ENCODE measurements around the gene DUOX1.
"Not testable (repeated sequence)": the region's sequence is repeated elsewhere in the genome, so short reads cannot be mapped to it uniquely, and the experiment has no call there.

DUOX1 gene

DNA sequence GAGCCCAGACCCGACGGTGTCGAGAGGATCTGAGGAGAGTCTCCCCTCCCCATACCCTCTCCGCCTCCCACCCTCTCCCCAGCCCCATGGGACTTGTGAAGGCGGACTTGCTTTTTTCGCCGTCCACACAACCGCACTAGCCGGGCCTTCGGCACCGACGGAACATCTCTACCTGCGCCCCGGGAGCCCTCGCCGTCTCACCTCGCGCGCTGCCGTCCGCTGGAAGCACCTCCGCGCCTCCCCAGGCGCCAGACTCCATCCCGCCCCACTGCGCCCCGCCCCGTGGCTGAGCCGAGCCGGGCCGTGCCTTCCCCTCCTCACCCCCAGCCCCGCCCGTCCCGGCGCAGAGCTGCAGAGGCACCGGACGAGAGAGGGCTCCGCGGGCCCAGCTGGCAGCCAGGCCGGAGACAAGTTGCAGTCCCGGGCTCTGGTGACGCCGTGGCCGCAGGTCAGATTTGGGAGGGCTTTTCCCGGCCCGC lies at the start of gene DUOX1, which contains the start of gene DUOXA1:
Gene DUOX1, plus strand, starts transcription at position 344 of the 479 bp plus-strand sequence. CDS start 1,973 bp downstream, outside the sequence.
Gene DUOXA1, minus strand, starts transcription at position 229 of the 479 bp plus-strand sequence. CDS start 6,865 bp downstream, outside the sequence.
- DNase-seq (ENCODE audit: low read depth): no peak

DNA sequence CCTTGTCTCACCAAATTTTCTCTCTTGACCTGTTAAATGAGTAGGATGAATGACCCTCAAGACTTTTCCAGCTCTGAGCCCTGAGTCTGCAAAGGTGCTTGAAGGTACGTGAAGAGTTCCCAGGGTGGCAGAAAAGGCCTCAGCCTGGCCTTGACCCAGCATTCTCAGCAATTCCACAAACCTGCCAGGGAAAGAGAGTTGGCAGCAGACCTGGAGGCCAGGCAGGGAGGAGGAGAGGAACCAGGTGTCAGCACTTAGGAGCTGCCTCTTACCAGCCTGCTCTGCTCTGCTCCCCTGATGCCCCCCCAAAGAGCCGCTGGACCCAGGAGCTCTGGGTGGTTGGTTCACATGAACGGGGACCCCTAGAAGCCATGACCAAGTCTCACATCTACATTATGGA lies 49.2 kb upstream of the DUOX1 start:
- DNase-seq (ENCODE audit: low read depth): not testable (repeated sequence)

DNA sequence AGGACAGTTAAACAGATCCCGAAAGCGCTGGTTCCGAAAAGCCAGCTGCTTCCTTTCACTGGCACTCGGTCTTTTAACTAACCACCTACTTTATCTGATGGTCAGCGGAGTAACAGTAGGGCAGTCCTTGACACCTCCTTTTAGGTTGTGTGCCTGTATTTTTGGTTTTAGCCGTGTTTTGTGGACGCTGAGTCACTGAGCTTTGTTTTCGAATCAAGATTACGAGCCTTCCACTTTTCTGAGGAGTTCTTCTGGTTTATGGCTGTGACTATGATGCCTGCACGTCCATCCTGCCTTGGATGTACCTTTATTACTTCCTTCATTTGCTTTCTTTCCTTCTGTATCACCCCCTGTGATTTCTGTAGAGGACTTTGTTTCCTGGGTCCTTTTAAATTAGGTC lies 47.4 kb upstream of the DUOX1 start:
- not testable (repeated sequence) for DNase-seq (ENCODE audit: low read depth)

DNA sequence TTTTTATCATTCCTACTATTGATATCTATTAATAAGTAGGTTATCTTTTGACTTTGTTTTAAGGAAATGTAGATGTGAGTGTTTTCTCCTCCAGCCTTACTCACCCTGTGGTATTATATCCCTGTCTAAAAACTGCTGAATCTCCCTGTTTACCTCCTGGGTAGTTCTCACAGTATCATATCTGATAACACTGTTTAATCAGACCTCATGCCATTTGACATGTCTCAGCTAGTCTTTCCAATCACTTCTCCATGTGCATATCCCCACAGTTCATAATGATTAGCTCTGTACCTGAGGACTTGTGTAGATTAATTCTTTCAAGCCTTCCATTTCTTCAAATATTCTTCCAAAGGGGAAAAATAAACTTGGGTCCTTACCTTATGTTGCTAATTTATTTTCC lies 46.6 kb upstream of the DUOX1 start:
- no peak for DNase-seq (ENCODE audit: low read depth)

DNA sequence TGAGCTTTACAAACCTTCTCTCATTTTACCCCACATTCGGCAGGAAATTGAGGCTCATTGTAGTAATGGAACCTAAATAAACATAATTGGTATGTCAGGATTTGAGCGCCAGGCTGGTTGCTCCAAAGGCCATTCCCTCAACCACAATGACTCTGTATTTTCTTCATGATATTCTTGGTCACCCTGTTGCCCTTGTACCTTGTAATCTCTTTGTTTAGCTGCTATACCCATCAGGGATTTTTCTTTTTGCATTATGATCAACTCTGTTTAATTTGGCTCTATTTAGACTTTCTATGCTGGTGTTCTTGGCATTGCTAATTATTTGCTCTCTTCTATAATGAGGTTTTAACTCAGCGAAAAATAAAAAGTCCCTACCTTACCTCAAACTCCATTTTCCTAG lies 45.6 kb upstream of the DUOX1 start:
- no peak for DNase-seq (ENCODE audit: low read depth)

DNA sequence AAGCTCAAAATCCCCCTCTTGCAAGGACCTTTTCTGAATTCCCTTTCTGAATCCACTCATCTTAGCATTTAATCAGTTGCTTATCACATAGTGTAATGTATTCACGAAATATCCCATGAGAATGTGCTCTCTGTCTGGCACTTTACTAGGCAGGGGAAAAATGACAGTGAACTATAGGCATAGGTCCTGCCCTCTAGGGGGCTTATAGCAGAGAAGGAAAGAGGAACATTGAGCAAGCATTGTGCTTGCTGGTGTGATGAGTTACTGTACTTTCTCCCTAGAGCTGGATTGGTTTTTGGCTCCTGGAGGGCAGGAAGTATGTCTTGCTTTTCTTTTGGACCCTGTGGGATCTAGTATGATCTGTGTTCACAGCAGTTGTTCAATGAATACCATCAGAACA lies 42.3 kb upstream of the DUOX1 start:
- DNase-seq (ENCODE audit: low read depth): no peak

DNA sequence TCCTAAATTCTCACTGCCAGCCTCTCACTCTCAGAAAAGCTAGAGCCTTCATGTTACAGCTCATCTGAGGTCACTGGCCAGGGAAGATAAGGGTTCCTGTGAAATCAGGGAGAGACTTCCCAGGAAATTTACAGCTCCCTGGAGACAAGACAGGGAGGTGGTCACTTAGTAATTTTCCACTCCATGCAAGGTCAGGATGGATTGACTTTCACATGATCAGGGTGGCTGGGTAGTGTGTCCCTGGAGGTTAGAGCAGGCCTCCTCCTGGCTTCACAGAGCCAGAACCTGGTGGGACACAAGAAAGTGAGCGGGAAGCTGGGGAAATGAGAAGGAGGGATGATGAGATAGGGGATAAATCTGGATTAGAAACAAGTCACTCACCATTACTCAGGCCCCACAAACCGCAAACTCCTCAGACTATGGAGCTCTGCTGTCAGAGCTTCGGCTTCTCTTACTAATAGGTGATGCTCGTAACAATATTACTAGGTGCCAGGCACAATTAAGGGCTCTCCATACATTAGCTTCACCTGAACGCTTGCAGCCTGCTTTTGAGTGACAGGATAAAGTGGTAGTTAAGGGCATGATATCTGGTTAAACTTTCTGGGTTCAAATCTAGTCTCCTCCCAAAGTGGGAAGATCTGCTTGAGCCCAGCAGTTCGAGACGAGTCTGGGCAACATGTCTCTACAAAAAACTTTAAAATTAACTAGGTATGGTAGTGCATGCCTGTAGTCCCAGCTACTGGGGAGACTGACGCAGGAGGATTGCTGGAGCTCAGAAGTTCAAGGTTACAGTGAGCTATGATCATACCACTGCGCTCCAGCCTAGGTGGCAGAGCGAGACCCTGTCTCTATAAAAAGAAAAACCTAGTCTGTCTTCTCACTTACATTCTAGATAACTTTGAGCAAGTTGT lies 40.7 kb upstream of the DUOX1 start:
- no peak for DNase-seq (ENCODE audit: low read depth)

DNA sequence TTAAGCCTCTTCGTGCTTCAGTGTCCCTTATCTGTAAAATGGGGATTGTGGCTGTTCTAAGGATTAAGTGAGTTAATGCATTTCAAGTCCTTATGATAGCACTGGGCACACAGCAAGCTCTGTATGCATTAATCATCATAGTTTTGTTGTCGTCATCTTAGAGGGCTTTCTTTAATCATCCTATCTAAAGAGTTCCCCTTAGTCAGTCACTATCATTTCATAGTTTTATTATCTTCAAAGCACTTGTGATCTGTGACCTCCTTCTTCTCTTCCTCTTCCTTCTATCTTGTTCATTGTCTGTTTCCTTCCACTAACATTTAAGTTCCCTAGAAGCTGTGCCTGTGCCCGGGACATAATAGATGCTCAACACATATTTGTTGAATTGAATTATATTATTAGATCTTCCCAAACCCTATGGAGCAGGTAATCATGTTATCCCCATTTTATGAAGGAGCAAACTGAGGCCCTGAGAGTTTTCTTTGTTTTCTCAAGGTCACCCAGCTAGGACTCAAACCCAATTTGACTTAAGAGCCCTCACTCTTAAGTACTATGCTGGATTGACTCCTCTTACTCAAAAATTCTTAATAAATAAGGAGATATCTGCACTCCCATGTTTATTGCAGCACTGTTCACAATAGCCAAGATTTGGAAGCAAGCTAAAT lies 40.0 kb upstream of the DUOX1 start:
- DNase-seq (ENCODE audit: low read depth): no peak

DNA sequence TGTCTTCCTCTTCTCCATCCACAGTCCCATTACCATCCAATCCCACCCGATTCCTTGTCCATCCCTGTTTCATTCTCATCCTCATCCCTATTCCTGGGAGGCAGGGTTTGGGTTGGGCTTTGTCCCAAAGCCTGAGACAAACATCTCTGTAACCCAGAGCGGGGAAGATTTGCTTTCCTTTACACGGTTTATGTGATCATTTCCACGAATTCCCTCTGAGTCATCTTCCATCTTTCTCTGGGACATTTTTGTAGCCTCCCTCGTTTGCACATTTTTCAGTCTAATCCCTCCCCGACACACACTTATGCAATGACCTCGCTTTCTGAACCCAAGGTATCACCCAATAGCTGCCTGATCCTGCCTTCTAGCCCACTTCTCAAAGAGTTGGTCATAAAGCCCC lies 38.6 kb upstream of the DUOX1 start:
- peak; percentile 44 for DNase-seq (ENCODE audit: low read depth)

DNA sequence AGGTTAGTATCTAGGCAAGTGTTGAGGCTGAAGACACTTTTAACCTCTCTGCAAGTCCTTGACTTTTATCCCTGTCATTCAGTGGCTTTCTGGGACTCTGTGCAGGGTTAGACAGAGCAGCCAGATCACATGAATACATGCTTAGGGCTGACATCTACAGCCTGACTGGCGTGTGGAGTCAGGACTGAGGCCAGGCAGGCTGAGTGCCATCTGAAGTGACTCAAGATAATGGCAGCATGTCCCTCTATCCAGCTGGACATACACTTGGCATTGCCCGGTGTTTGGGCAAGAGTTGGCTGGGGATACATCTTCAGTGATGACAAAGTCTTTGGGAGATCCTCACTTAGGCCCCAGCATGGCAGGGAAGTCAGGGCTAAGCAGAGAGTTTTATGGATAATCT lies 38.2 kb upstream of the DUOX1 start:
- DNase-seq (ENCODE audit: low read depth): peak; percentile 42

DNA sequence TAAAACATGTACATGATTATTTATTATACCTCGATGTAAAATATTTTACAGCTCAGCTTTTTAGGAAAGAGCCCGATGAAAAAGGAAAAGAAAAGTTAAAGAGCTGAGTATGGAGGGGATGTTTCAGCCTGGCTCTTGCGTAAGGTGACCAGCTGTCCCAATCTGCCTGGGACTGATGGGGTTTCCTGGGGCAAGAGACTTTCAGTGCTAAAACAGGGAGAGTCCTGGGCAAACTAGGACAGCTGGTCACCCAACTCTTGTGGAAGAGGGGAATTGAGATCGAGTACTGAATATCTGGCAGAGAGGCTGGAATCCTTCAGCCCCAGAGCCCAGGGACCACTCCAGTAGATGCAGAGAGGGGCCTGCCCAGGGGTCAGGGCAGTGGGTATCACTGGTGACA lies 36.8 kb upstream of the DUOX1 start:
- no peak for DNase-seq (ENCODE audit: low read depth)

DNA sequence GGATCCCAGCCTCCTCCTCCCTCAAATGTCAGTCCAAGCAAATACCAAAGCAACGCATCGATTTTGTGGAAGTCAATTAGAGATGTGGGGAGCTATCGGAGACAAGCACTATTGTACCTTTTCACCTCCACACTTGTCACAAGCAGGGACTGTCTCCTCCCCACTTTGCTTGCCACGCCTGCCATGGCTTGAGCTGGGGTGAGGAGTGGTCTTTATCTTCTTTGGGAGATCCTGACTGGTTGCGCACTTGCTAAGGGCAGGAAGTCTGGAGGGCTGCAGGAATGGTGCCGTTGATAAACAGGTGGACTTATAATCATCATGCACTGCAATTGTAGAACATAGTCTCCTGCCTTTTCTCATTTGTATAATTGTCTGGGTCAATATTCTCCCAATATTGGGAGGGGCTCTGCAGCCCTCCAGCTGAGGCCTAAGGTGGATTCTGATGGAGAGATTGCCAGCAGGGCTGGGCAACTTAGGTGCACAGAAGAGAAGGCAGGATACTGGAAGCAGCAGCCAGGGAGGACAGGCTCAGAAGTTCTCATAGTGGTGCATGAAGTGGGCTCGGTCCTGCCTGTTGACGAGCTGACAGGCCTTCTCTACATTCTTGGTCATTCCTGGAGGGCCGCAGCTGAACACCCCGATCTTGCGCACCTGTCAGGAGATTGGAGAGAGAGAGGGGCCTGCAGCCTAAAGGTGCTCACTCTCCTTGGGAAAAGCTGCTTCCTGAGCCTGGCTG lies 36.0 kb upstream of the DUOX1 start:
- no peak for DNase-seq (ENCODE audit: low read depth)

DNA sequence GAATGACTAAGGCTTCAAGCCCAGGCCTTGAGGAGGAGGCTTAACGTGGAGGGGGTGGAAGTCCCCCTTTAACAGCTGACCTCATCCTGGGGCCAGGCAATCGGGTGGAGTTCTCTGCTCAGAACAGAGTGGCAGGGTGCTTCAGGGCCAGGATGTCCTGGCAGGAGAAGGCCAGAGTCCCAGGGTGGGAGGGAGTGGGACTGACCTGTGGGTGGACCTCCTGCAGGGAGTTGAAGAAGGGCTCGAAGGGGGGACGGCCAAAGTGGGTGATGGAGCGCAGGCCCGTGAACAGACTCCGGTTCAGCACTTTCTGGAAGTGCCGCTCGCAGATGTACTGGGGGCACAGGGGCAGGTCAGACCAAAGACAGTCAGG lies 35.5 kb upstream of the DUOX1 start:
- no peak for DNase-seq (ENCODE audit: low read depth)

DNA sequence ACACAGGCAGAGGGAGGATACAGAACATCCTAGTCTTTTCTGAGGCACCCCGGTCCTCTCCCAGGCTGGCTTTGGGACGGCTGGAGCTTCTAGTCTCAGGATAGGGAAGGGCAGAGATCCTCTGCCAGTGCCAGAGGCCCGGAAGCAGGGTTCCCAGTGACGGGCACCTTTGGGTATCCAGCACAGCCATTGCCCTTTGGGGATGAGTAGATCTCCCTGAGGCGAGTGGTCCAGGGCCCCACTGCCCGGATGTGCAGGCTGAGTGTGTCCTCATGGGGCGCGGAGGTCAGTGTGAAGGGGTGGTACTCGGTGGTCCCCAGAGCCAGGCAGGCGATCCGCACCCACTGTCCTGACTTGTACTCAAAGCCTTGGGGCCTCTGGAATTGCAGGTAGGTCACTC lies 34.1 kb upstream of the DUOX1 start:
- no peak for DNase-seq (ENCODE audit: low read depth)

DNA sequence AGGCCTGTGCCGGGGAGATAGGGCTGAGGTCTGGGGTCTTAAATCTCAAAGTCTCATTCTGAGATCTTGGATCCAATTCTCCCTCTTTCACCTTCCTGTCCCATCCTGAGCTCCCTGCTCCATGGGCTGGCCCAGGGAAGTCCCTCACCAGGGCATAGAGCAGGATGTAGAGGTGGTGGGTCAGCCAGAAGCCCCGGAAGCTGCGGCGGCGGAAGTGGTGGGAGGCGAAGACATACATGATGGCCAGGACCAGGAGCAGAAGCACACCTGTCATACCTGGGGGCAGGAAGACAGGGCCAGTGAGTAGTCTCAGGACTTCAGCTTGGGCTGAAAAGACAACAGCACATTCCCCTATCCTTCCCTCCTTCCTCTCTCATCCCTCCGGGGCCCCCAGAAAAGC lies 32.3 kb upstream of the DUOX1 start:
- no peak for DNase-seq (ENCODE audit: low read depth)

DNA sequence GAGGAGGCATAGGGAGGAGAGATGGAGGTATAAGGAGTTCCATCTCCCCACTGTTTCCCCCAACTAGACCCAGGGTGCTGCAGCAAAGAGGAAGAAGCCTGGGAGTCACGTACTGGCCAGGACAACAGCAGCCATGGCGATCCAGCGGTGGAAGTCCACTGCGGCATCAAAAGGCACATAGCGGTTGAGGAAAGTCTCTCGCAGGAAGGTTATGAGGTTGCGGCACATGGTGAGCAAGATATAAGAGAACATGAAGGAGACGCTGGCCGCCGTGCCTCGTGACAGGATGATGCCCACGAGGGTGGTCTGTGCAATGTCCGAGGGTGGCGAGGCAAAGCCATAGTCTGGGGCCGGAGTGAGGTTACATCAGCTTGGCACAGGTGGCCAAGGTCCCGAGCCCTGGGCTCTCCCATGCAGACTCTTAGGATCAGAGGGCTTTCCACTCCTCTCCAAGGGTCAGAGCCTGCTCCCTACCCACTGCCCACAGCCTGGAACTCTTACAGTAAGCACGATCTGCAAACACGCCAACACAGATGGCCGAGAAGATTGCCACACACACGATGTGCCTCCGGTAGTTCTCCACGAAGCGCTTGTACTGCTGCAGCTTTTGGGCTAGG lies 30.1 kb upstream of the DUOX1 start:
- DNase-seq (ENCODE audit: low read depth): no peak

DNA sequence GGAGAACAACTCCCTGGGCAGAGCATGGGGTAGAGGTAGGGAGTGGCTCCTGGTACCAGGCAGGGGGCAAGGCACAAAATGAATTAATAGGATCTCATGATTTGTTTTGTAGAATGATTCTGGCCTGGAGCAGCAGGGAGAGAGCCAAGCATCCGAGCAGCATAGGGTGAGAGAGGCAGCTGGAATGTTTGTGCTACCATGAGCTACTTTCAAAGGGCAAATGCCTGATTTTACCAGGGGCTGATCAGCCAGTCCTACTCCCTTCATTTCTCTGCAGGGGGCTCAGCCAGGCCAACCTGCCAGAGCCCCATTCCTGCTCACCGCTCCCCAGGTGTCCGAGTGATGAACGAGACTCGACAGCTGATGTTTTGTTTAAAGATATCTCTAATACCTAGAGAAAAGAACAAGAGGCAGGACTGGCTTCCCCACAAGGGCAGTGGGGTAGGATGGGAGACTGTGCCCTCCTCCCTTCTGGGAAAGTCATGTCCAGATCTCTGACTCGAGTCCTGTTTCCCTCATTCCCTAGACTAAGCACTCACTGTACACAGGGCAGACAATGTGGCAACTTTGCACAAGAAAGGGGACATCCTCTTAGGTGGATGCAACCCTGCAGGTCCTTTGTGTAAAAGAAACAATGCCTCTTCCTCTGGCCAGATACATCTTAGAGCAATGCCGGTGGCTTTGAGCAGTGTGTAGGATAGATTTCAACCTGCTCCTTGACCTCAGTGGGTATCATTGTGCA lies 28.7 kb upstream of the DUOX1 start:
- no peak for DNase-seq (ENCODE audit: low read depth)

DNA sequence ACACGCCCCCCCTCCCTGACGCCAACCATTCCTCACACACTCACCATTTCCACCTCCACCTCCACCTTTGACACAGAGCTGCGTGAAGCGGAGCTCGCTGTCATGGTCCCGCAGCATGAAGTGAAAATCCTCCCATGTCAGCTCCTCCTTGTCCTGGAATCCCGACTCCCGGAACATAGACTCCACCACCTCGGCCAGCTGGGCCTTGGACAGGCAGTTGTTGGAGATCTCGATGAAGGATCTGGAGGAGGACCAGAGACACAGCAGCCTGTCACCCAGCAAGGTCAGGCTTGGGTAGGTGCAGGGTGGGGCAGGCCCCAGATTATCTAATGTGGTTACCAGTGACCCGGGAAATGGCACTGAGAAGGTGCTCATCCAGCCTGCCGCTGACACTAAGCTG lies 28.0 kb upstream of the DUOX1 start:
- DNase-seq (ENCODE audit: low read depth): no peak

DNA sequence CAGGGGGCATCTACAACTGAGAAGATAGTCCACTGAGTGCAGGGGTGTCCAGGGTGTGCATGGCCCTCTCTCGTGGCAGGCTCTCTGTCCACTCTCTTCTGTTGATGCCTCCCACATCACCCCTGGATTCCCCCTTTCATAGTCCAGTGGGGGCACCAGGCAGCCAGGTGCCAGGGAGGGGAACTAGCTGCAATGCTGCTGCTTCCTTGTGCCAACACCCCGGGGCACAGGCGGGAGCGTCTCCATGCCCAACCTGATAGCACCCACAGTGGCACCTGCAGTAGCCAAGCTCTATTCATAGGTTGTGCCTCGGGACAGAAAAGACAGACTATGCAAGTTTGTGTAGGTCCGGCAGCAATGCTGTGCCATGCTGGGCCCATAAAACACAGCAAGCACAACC lies 27.6 kb upstream of the DUOX1 start:
- no peak for DNase-seq (ENCODE audit: low read depth)

DNA sequence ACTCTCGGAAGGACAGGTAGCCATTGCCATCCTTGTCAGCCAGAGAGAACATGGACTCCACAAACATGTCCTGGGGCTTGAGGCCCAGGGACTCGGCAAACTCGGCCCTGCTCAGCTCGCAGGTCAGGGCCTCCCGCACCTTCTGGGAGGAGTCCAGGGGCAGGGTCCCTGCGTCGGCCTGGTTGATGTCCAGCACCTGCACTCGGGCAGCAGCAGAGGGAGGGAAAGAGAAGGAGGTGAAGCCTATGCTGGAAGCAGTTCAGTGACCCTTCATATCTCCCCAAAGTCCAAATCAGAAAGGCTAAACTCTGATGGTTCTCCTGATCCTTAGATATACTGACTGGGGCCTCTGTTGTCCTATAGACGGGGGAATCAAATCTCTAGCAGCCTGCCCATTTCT lies 25.6 kb upstream of the DUOX1 start:
- not testable (repeated sequence) for DNase-seq (ENCODE audit: low read depth)

DNA sequence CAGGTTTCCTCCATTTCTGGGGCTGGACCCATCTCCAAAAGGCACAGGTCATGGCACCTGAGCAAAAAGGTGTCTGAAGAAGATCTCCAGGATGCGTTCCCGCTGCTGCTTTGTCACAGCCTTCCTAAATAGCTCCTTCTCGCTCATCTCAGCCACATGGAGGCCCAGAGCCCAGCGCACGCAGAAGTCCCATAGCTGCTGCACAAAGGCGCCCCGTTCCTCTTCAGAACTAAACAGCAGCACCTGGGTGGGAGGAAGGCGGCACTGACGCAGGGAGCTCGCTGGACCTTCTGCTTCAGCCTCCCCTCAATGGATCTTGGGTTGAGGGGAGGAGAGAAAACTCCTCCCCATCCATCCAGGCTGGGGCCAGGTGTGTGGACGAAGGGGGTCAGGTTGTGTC lies 24.2 kb upstream of the DUOX1 start:
- no peak for DNase-seq (ENCODE audit: low read depth)
